IPS-18a (cell line): Measurements from ENCODE around the gene RAI1.

ENCODE experiments used
- H3K27ac ChIP-seq: one replicate; pipeline ENCODE4 v1.5.1; 2013; ENCODE audit warnings: low read length
- H3K27me3 ChIP-seq: one replicate; pipeline ENCODE4 v1.6.1; 2013; ENCODE audit warnings: mild to moderate bottlenecking, low read length; ENCODE audit not compliant: control insufficient read depth, insufficient read depth
- H3K36me3 ChIP-seq: one replicate; pipeline ENCODE4 v1.6.1; 2013; ENCODE audit warnings: low read depth, low read length; ENCODE audit not compliant: control insufficient read depth
- H3K4me1 ChIP-seq: one replicate; pipeline ENCODE4 v1.6.1; 2013; ENCODE audit warnings: low read depth, low read length; ENCODE audit not compliant: control insufficient read depth
- H3K4me3 ChIP-seq: one replicate; pipeline ENCODE4 v1.5.1; 2013; ENCODE audit warnings: low read length
- H3K9ac ChIP-seq: one replicate; pipeline ENCODE4 v1.6.1; 2013; ENCODE audit warnings: mild to moderate bottlenecking, low read length, moderate library complexity
- H3K9me3 ChIP-seq: one replicate; pipeline ENCODE4 v1.6.1; 2013; ENCODE audit warnings: low read depth, low read length; ENCODE audit not compliant: control insufficient read depth

Gene RAI1

GRCh38 chr17:17754719-17755686 lies 73.7 kb downstream of the RAI1 start:
- H3K9me3 ChIP-seq: no peaks in the 10 kb centered on the region
- H3K36me3 ChIP-seq: no peaks in the 10 kb centered on the region
- peaks cover 15% of the 10 kb centered on the region for H3K4me1 ChIP-seq
- no peaks in the 10 kb centered on the region for H3K27me3 ChIP-seq
- H3K9ac ChIP-seq: no peak overlapping the region
- no peak overlapping the region for H3K4me3 ChIP-seq
- H3K27ac ChIP-seq: no peak overlapping the region

GRCh38 chr17:17755715-17756114 lies 74.5 kb downstream of the RAI1 start:
- no peak overlapping the region for H3K4me3 ChIP-seq
- H3K4me1 ChIP-seq: peaks cover 14% of the 10 kb centered on the region
- no peaks in the 10 kb centered on the region for H3K36me3 ChIP-seq
- H3K27me3 ChIP-seq: no peaks in the 10 kb centered on the region
- no peak overlapping the region for H3K27ac ChIP-seq
- no peak overlapping the region for H3K9ac ChIP-seq
- no peaks in the 10 kb centered on the region for H3K9me3 ChIP-seq

- no peak overlapping the region for H3K9ac ChIP-seq
- no peak overlapping the region for H3K27ac ChIP-seq
- no peaks in the 10 kb centered on the region for H3K9me3 ChIP-seq
- no peaks in the 10 kb centered on the region for H3K27me3 ChIP-seq
- H3K4me3 ChIP-seq: no peak overlapping the region
- H3K4me1 ChIP-seq: peaks cover 11% of the 10 kb centered on the region
- H3K36me3 ChIP-seq: no peaks in the 10 kb centered on the region
These were observed 76.1 kb downstream of the RAI1 start for GRCh38 chr17:17757391-17757791.

DNA sequence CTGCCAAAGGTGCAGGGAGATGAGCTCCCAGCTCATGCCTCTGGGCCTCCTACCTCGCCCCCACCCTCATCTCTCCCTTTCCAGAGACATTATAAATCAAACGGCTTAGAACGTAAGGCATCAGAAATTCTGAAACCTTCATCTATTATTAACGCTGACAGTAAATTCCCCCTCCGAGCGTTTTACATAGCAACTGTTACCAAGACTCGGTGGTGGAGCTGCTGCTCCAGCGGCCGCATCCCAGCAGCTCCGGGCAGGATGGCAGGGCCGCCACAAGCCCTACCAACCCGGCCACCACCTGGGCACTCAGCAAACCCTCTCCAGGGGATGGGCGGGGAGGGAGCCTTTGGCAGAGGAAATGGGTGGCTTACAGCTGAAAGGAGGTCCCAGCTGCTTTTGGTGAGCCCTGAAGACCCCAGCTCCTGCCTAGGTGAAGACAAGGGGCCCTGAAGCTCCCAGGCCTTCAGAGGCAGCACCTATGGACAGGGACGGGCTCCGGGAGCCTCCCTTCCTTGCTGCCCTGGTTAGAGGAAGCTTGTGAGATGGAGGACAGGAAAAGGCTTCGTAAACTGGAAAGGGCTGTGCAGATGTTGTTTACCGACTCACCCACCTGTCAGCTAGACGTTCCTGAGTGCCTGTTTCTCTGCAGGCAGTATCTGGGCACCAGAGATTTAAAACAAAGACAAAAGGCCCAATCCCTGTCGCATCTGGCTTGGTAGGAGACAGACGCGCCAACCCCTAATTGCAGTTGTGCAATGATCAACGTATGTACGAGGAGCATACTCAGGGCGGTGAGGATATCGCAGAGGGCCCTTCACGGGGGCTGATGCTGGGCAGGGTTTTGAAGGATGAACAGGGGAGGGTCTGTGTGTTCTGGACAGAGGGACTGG lies 76.9 kb downstream of the RAI1 start:
- peaks cover 10% of the 10 kb centered on the region for H3K4me1 ChIP-seq
- H3K9ac ChIP-seq: no peak overlapping the region
- H3K27ac ChIP-seq: no peak overlapping the region
- H3K27me3 ChIP-seq: no peaks in the 10 kb centered on the region
- no peaks in the 10 kb centered on the region for H3K9me3 ChIP-seq
- H3K36me3 ChIP-seq: no peaks in the 10 kb centered on the region
- no peak overlapping the region for H3K4me3 ChIP-seq

DNA sequence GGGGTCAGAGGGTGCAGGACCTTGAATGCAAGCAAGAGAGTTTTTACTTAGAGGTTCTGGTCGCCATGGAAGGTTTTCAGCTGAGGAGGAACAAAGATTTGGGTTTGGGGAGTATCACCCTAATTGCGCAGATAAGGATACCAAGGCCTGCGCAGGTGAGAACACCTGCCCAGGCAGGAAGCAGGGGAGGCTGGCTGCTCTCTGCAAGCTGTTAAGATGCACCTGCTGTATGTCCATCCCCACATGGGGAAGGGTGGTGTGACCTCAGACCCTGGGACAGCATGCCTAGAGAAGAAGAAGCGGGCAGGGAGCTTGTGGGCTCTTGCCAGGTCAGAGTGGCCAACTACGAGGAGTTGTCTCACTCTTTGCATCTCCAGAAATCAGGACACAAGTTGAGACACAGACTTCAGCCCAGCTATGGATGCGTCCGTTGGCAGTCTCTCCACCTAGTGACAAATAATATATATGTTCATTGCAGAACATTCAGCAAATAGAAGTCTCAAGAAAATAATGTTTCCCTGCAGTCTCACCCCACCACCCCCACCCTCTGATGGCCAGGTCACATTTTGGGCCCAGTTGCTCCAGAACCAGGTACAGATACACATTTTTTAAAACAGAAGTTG lies 77.8 kb downstream of the RAI1 start:
- no peaks in the 10 kb centered on the region for H3K9me3 ChIP-seq
- H3K27me3 ChIP-seq: no peaks in the 10 kb centered on the region
- peaks cover 5% of the 10 kb centered on the region for H3K4me1 ChIP-seq
- H3K36me3 ChIP-seq: no peaks in the 10 kb centered on the region
- H3K4me3 ChIP-seq: no peak overlapping the region
- H3K27ac ChIP-seq: no peak overlapping the region
- H3K9ac ChIP-seq: no peak overlapping the region

GRCh38 chr17:17760350-17760749 lies 79.1 kb downstream of the RAI1 start:
- H3K27ac ChIP-seq: no peak overlapping the region
- H3K9ac ChIP-seq: no peak overlapping the region
- no peaks in the 10 kb centered on the region for H3K27me3 ChIP-seq
- H3K4me3 ChIP-seq: no peak overlapping the region
- H3K4me1 ChIP-seq: peaks cover 5% of the 10 kb centered on the region
- H3K36me3 ChIP-seq: no peaks in the 10 kb centered on the region
- H3K9me3 ChIP-seq: no peaks in the 10 kb centered on the region

GRCh38 chr17:17760872-17761550 lies 79.8 kb downstream of the RAI1 start:
- no peak overlapping the region for H3K9ac ChIP-seq
- H3K4me1 ChIP-seq: peaks cover 5% of the 10 kb centered on the region
- no peaks in the 10 kb centered on the region for H3K9me3 ChIP-seq
- H3K4me3 ChIP-seq: no peak overlapping the region
- no peak overlapping the region for H3K27ac ChIP-seq
- H3K27me3 ChIP-seq: no peaks in the 10 kb centered on the region
- H3K36me3 ChIP-seq: no peaks in the 10 kb centered on the region

- Histone ChIP-seq H3K36me3 (no peaks in the 10 kb centered on the region), H3K9me3 (no peaks in the 10 kb centered on the region), H3K4me3 (no peak overlapping the region), H3K4me1 (peaks cover 5% of the 10 kb centered on the region), H3K27ac (no peak overlapping the region), H3K27me3 (no peaks in the 10 kb centered on the region), H3K9ac (no peak overlapping the region)
These were observed 80.9 kb downstream of the RAI1 start for GRCh38 chr17:17761894-17762743.

- no peak overlapping the region for H3K4me3 ChIP-seq
- no peaks in the 10 kb centered on the region for H3K9me3 ChIP-seq
- no peak overlapping the region for H3K9ac ChIP-seq
- H3K27ac ChIP-seq: no peak overlapping the region
- no peaks in the 10 kb centered on the region for H3K36me3 ChIP-seq
- peaks cover 5% of the 10 kb centered on the region for H3K4me1 ChIP-seq
- H3K27me3 ChIP-seq: no peaks in the 10 kb centered on the region
These were observed 81.5 kb downstream of the RAI1 start for GRCh38 chr17:17762744-17763105.

GRCh38 chr17:17763136-17763535 lies 81.9 kb downstream of the RAI1 start:
- Histone ChIP-seq H3K4me1 (peaks cover 5% of the 10 kb centered on the region), H3K27ac (no peak overlapping the region), H3K27me3 (no peaks in the 10 kb centered on the region), H3K36me3 (no peaks in the 10 kb centered on the region), H3K9me3 (no peaks in the 10 kb centered on the region), H3K9ac (no peak overlapping the region), H3K4me3 (no peak overlapping the region)
